B cell (primary cell): ENCODE measurements around the gene RASA1. TPM values are rescaled to one million over a fixed set of nuclear protein-coding genes. Genes with fewer than 3 reads are reported as not detected.

Source experiments
- ATAC-seq: fragments of 200-7000 bp; cut with Tn5 transposase; one replicate; pipeline ENCODE4 v1.10.0; 2021; ENCODE audit warnings: low read depth, mild to moderate bottlenecking, moderate number of reproducible peaks, moderate library complexity
- CTCF ChIA-PET: fragments of 350-600 bp; sonication (Branson Sonifier 250); formaldehyde crosslinking; loops from one replicate; lab custom pipeline; 2021; ENCODE audit warnings: antibody characterized with exemption, inconsistent platforms; lab: Charles Lee
- POLR2A ChIA-PET: fragments of 350-600 bp; sonication (Branson Sonifier 250); formaldehyde crosslinking; loops from one replicate; lab custom pipeline; 2021; ENCODE audit warnings: antibody characterized with exemption; lab: Charles Lee
- DNase-seq: peaks from one replicate; pipeline ENCODE4 v3.0.0; 2013
- H2AFZ ChIP-seq: 2 replicates; pipeline ENCODE4 v1.6.1; 2012; ENCODE audit warnings: mild to moderate bottlenecking, low read depth, low read length; ENCODE audit not compliant: insufficient read depth, poor library complexity, severe bottlenecking
- H3K27ac ChIP-seq, 2 donors: 1 replicate in 1 of 2; 2 replicates in 1 of 2; pipeline ENCODE4 v1.5.1; 2012 to 2013; ENCODE audit warnings: low read length in 2 of 2, mild to moderate bottlenecking in 2 of 2, moderate library complexity in 1 of 2
- H3K27me3 ChIP-seq, 4 experiments: fragments of 200-600 bp in 1 of 4; sonication (generic) in 1 of 4; replicated peaks in 1 of 4; 1 replicate in 2 of 4; 2 replicates in 2 of 4; pipeline versions ENCODE4 v1.6.1 to v1.7.0; 2013 to 2016; ENCODE audit warnings: low read length in 3 of 4, mild to moderate bottlenecking in 2 of 4, mixed read lengths in 1 of 4, moderate library complexity in 1 of 4; ENCODE audit not compliant: insufficient read depth in 4 of 4, control insufficient read depth in 3 of 4; ENCODE audit errors: control extremely low read depth in 1 of 4
- H3K36me3 ChIP-seq, 2 experiments: replicated peaks in 1 of 2; 1 replicate in 1 of 2; 2 replicates in 1 of 2; pipeline versions ENCODE4 v1.6.1 to v1.7.1; 2013; ENCODE audit warnings: low read length in 1 of 2; ENCODE audit not compliant: insufficient read depth in 2 of 2, control insufficient read depth in 1 of 2; ENCODE audit errors: control extremely low read depth in 1 of 2, extremely low read depth in 1 of 2
- H3K4me1 ChIP-seq, 2 donors: fragments of 200-600 bp in 1 of 2; sonication (generic) in 1 of 2; 1 replicate in 1 of 2; 2 replicates in 1 of 2; pipeline versions ENCODE4 v1.5.1 to v1.6.1; 2013 to 2017; ENCODE audit warnings: low read length in 2 of 2; ENCODE audit not compliant: control insufficient read depth in 2 of 2, insufficient read depth in 2 of 2
- H3K4me2 ChIP-seq: replicated peaks from 2 replicates; pipeline ENCODE3; 2012; ENCODE audit warnings: mild to moderate bottlenecking, low read depth, low read length; ENCODE audit not compliant: poor library complexity, severe bottlenecking
- H3K4me3 ChIP-seq, 5 experiments: fragments of 200-600 bp in 1 of 5; sonication (generic) in 1 of 5; 1 replicate in 3 of 5; 2 replicates in 2 of 5; pipeline versions ENCODE4 v1.5.1 to v1.7.0; 2011 to 2016; ENCODE audit warnings: low read length in 4 of 5, mild to moderate bottlenecking in 4 of 5, low read depth in 2 of 5, control low read depth in 1 of 5, moderate library complexity in 1 of 5; ENCODE audit not compliant: insufficient read depth in 1 of 5; ENCODE audit errors: control extremely low read depth in 1 of 5, extremely low read depth in 1 of 5
- H3K79me2 ChIP-seq: fragments of 200-600 bp; sonication (generic); one replicate; pipeline ENCODE4 v1.6.0; 2016; ENCODE audit warnings: low read length; ENCODE audit not compliant: control insufficient read depth, insufficient read depth
- H3K9ac ChIP-seq: fragments of 200-600 bp; sonication (generic); 2 replicates; pipeline ENCODE4 v1.6.1; 2017; ENCODE audit warnings: mild to moderate bottlenecking, low read length, moderate library complexity
- H3K9me3 ChIP-seq, 3 donors: one replicate each; pipeline versions ENCODE4 v1.6.1 to v1.7.1; 2013; ENCODE audit warnings: low read length in 2 of 3; ENCODE audit not compliant: control insufficient read depth in 2 of 3, insufficient read depth in 1 of 3; ENCODE audit errors: control extremely low read depth in 1 of 3
- H4K20me1 ChIP-seq: 2 replicates; pipeline ENCODE4 v1.6.0; 2012; ENCODE audit warnings: mild to moderate bottlenecking, low read length; ENCODE audit not compliant: insufficient read depth, control insufficient read depth, poor library complexity, severe bottlenecking
- H3K27ac Mint-ChIP-seq: one replicate; pipeline ENCODE4 v1.8.0; 2021; ENCODE audit warnings: mixed read lengths
- H3K27me3 Mint-ChIP-seq: one replicate; pipeline ENCODE4 v1.8.0; 2021; ENCODE audit warnings: mixed read lengths
- H3K4me1 Mint-ChIP-seq: one replicate; pipeline ENCODE4 v1.8.0; 2021; ENCODE audit warnings: mixed read lengths
- H3K4me3 Mint-ChIP-seq: one replicate; pipeline ENCODE4 v1.8.0; 2021; ENCODE audit warnings: mixed read lengths
- H3K9me3 Mint-ChIP-seq: one replicate; pipeline ENCODE4 v1.8.0; 2022; ENCODE audit warnings: mixed read lengths; ENCODE audit not compliant: insufficient read depth
- EZH2 ChIP-seq: IDR thresholded peaks from 2 replicates; pipeline ENCODE4 v1.6.1; 2012; ENCODE audit warnings: borderline replicate concordance, low read depth, mild to moderate bottlenecking, moderate library complexity, low read length; ENCODE audit not compliant: insufficient read depth, poor library complexity, severe bottlenecking
- WGBS: methylation state at CpG from one replicate; pipeline ENCODE4 v1.1.5; 2013; ENCODE audit warnings: missing lambda C conversion rate; ENCODE audit not compliant: insufficient coverage; 5-methylcytosine and 5-hydroxymethylcytosine counted together
- intact Hi-C: fragments of 100-400 bp; cut with micrococcal nuclease; formaldehyde crosslinking; loops from one replicate; pipeline ENCODE4 v1.10.0; 2022
- polyA plus RNA-seq: library from polyadenylated mRNA; depleted of rRNA; stranded (reverse); fragments of >200 nt; gene quantifications from 2 replicates; pipeline ENCODE4 v1.2.3, GENCODE V29; 2012
- total RNA-seq, 2 donors: library from RNA; stranded (reverse); fragments of 120-200 nt in 1 of 2; gene quantifications; 1 replicate in 1 of 2; 2 replicates in 1 of 2; pipeline versions ENCODE4 v1.2.3 to v1.2.4, GENCODE V29; 2013 to 2022
- TF ChIP-seq, protein P1 (sequence below): fragments of 200-600 bp; IDR thresholded peaks from one replicate; pipeline ENCODE4 v1.8.0; 2022; ENCODE audit warnings: antibody characterized with exemption, mild to moderate bottlenecking

RASA1 gene
- total and polyA plus RNA-seq, 2 donors (not counting 1 experiment from before 2014, with no cell fraction given): 18.9 to 32.2 TPM

DNA sequence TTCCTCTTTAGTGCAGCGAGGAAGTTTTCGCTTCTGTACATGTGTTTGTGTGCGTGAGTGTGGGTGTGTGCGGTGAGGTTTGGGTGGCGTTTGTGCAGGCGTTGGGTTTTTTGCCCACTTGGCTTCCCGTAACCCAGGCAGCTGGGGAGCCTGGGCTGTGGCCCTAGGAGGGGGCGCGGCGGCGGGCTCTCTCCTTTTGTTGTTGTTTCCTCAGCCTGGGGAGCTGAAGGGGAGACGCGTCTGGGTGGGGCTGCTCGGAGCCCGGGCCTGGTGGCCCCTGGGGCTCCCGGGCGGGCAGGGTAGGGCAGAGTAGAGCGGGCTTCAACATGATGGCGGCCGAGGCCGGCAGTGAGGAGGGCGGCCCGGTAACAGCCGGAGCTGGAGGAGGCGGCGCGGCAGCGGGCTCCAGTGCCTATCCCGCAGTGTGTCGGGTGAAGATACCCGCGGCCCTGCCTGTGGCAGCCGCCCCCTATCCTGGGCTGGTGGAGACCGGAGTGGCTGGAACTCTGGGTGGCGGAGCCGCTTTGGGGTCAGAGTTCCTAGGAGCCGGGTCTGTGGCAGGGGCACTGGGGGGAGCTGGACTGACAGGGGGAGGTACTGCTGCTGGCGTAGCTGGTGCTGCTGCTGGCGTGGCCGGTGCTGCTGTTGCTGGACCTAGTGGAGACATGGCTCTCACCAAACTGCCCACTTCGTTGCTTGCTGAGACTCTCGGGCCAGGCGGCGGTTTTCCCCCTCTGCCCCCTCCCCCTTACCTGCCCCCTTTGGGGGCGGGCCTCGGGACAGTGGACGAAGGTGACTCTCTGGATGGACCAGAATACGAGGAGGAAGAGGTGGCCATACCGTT is 665 bp downstream of the RASA1 start:
- WGBS: under 1% methylated on average over 38 of the region's 49 CpGs
- H3K9me3 Mint-ChIP-seq: no peaks in the 10 kb centered on the region
- Histone ChIP-seq H4K20me1 (peaks cover 5% of the 10 kb centered on the region), H2AFZ (peak overlapping the region; percentile 92), H3K27me3 (no peaks in the 10 kb centered on the region), H3K4me2 (peak overlapping the region; percentile 85), H3K9ac (peak overlapping the region; percentile 85), H3K4me1 (peaks cover 16 to 23% of the 10 kb centered on the region in 2 donors), H3K36me3 (peaks cover 0 to 7% of the 10 kb centered on the region in 2 experiments), H3K27ac (peak overlapping the region; percentile 69 to 73), H3K79me2 (peaks cover 54% of the 10 kb centered on the region), H3K9me3 (no peaks in the 10 kb centered on the region), H3K4me3 (peak overlapping the region; percentile 75 to 94 (median 93))
- ATAC-seq: peak; percentile 63
- TF ChIP-seq EZH2: no peak
- TF ChIP-seq, protein P1, sequence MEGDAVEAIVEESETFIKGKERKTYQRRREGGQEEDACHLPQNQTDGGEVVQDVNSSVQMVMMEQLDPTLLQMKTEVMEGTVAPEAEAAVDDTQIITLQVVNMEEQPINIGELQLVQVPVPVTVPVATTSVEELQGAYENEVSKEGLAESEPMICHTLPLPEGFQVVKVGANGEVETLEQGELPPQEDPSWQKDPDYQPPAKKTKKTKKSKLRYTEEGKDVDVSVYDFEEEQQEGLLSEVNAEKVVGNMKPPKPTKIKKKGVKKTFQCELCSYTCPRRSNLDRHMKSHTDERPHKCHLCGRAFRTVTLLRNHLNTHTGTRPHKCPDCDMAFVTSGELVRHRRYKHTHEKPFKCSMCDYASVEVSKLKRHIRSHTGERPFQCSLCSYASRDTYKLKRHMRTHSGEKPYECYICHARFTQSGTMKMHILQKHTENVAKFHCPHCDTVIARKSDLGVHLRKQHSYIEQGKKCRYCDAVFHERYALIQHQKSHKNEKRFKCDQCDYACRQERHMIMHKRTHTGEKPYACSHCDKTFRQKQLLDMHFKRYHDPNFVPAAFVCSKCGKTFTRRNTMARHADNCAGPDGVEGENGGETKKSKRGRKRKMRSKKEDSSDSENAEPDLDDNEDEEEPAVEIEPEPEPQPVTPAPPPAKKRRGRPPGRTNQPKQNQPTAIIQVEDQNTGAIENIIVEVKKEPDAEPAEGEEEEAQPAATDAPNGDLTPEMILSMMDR: no peak
- DNase-seq: peak; percentile 88
- ChIA-PET CTCF (interaction anchor here (1.2 to 1.9 kb wide), 3 partner anchors 30 to 198 kb away, joined by 3 to 6 read pairs (median 4); no protein-coding TSS in a partner anchor), POLR2A (interaction anchor here (0.6 to 1.2 kb wide), 2 partner anchors 68 to 73 kb away, joined by 3 to 4 read pairs; no protein-coding TSS in a partner anchor)
- no peaks in the 10 kb centered on the region for H3K27me3 Mint-ChIP-seq
- intact Hi-C loops: loop anchor here (1.0 to 2.0 kb wide), 3 partner anchors 30 to 651 kb away; partner anchors contain the start of genes CCNH and COX7C
- H3K4me3 Mint-ChIP-seq: peak overlapping the region; percentile 100
- peaks cover 34% of the 10 kb centered on the region for H3K4me1 Mint-ChIP-seq
- H3K27ac Mint-ChIP-seq: peak overlapping the region; percentile 96
